ENCODE data around the gene RIMBP3C.
"Not testable (repeated sequence)": the region's sequence is repeated elsewhere in the genome, so short reads cannot be mapped to it uniquely, and the experiment has no call there.

DNA sequence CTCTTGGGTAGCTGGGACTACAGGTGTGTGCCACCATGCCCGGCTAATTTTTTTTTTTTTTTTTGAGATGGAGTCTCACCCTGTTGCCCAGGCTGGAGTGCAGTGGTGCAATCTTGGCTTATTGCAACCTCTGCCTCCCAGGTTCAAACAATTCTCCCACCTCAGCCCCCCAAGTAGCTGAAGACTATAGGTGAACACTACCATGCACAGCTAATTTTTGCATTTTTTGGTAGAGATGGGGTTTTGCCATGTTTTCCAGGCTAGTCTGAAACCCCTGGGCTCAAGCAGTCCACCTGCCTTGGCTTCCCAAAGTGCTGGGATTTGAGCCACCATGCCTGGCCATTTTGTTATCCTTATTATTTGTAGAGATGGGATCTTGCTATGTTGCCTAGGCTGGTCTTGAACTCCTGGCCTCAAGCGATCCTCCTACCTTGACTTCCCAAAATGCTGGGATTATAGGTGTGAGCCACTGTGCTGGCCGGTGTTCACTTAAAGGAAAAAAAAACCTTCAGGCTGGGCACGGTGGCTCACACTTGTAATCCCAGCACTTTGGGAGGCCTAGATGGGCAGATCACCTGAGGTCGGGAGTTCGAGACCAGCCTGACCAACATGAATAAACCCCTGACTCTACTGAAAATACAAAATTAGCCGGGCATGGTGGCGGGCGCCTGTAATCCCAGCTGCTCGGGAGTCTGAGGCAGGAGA, 29.9 kb upstream of the RIMBP3C start:
- TF ChIP-seq, protein P1, sequence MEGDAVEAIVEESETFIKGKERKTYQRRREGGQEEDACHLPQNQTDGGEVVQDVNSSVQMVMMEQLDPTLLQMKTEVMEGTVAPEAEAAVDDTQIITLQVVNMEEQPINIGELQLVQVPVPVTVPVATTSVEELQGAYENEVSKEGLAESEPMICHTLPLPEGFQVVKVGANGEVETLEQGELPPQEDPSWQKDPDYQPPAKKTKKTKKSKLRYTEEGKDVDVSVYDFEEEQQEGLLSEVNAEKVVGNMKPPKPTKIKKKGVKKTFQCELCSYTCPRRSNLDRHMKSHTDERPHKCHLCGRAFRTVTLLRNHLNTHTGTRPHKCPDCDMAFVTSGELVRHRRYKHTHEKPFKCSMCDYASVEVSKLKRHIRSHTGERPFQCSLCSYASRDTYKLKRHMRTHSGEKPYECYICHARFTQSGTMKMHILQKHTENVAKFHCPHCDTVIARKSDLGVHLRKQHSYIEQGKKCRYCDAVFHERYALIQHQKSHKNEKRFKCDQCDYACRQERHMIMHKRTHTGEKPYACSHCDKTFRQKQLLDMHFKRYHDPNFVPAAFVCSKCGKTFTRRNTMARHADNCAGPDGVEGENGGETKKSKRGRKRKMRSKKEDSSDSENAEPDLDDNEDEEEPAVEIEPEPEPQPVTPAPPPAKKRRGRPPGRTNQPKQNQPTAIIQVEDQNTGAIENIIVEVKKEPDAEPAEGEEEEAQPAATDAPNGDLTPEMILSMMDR (conservative IDR thresholded peaks at IDR 0.05; ENCODE audit: low read length), result not testable (repeated sequence)
- not testable (repeated sequence) for TF ChIP-seq EZH2phosphoT487 (IDR thresholded peaks at IDR 0.05; ENCODE audit: borderline replicate concordance)

Data from Loucy (cell line).